Stimulated activated CD8-positive, alpha-beta memory T cell treated with anti-CD3 and anti-CD28 coated beads, Interleukin-7, amount 100 ng/mL, for 4 hours (primary cell): ENCODE measurements around the gene TMEM170B.

ENCODE experiments used
- DNase-seq, 2 donors: peaks; one replicate each; pipeline ENCODE4 v3.0.0-alpha.2; 2020; ENCODE audit warnings: low read depth in 2 of 2

TMEM170B gene

GRCh38 chr6:11616200-11616611, 78.7 kb downstream of the TMEM170B start:
- DNase-seq, result no peak

GRCh38 chr6:11618533-11618932, 81.0 kb downstream of the TMEM170B start:
- DNase-seq, result no peak

GRCh38 chr6:11621119-11621518, 83.6 kb downstream of the TMEM170B start:
- DNase-seq, result no peak

GRCh38 chr6:11622156-11622555, 84.6 kb downstream of the TMEM170B start:
- DNase-seq, result no peak

GRCh38 chr6:11623272-11623671, 85.7 kb downstream of the TMEM170B start:
- no peak for DNase-seq

GRCh38 chr6:11625302-11625701, 87.8 kb downstream of the TMEM170B start:
- DNase-seq, result no peak

- no peak for DNase-seq
These were observed 88.8 kb downstream of the TMEM170B start for GRCh38 chr6:11626356-11626755.

GRCh38 chr6:11628562-11628961, 91.0 kb downstream of the TMEM170B start:
- DNase-seq, result no peak

GRCh38 chr6:11631008-11631407, 93.5 kb downstream of the TMEM170B start:
- no peak for DNase-seq

- no peak for DNase-seq
These were observed 94.0 kb downstream of the TMEM170B start for GRCh38 chr6:11631539-11631938.

- no peak for DNase-seq
These were observed 94.7 kb downstream of the TMEM170B start for GRCh38 chr6:11632231-11632630.

GRCh38 chr6:11632795-11633511, 95.4 kb downstream of the TMEM170B start:
- DNase-seq, result no peak
